K562 (cell line): ENCODE data around the gene CCDC17. TPM values are rescaled to one million over a fixed set of nuclear protein-coding genes. Genes with fewer than 3 reads are reported as not detected.

Experiments
- DLX4 ChIP-seq: fragments of 250-450 bp; sonication (Bioruptor Pico); IDR thresholded peaks from 2 replicates; pipeline ENCODE4 v1.6.1; 2021; ENCODE audit warnings: mild to moderate bottlenecking
- E2F4 ChIP-seq: sonication (generic); formaldehyde crosslinking; IDR thresholded peaks from 2 replicates; pipeline ENCODE4 v1.8.0; 2022; ENCODE audit warnings: mild to moderate bottlenecking, low read depth, missing genetic modification reagents
- FOXK1 ChIP-seq: sonication (generic); formaldehyde crosslinking; IDR thresholded peaks from 2 replicates; pipeline ENCODE4 v1.8.0; 2022; ENCODE audit warnings: missing genetic modification reagents, mild to moderate bottlenecking, borderline replicate concordance
- KLF16 ChIP-seq: IDR thresholded peaks from 2 replicates; pipeline ENCODE4 v1.6.1; 2016; ENCODE audit warnings: antibody characterized with exemption
- PHB ChIP-seq: fragments of 250-450 bp; sonication (Bioruptor Pico); IDR thresholded peaks from 2 replicates; pipeline ENCODE4 v1.5.0; 2021
- RAD21 ChIP-seq, 2 experiments: fragments of 250-450 bp in 1 of 2; fragments of 450-650 bp in 1 of 2; sonication (Bioruptor Pico) in 1 of 2; formaldehyde crosslinking in 1 of 2; IDR thresholded peaks in 1 of 2; conservative IDR thresholded peaks in 1 of 2; 2 replicates each; pipeline versions ENCODE4 v1.4.0 to v1.8.0; 2020 to 2022; ENCODE audit warnings: mild to moderate bottlenecking in 2 of 2, moderate library complexity in 1 of 2
- RBM14 ChIP-seq: fragments of 200-400 bp; formaldehyde crosslinking; IDR thresholded peaks from 2 replicates; pipeline ENCODE4 v1.6.1; 2018; ENCODE audit warnings: low read depth, mild to moderate bottlenecking, low read length, moderate library complexity, borderline replicate concordance; ENCODE audit not compliant: insufficient read depth
- RBM17 ChIP-seq: fragments of 200-400 bp; formaldehyde crosslinking; IDR thresholded peaks from 2 replicates; pipeline ENCODE4 v1.6.1; 2017; ENCODE audit warnings: low read depth, mild to moderate bottlenecking, low read length, borderline replicate concordance
- SMAD2 ChIP-seq: fragments of 150-350 bp; IDR thresholded peaks from 2 replicates; pipeline ENCODE4 v1.6.1; 2014; ENCODE audit warnings: low read depth, mild to moderate bottlenecking, low read length
- SOX6 ChIP-seq: fragments of 450-650 bp; IDR thresholded peaks from 2 replicates; pipeline ENCODE4 v1.6.1; 2014; ENCODE audit warnings: mild to moderate bottlenecking
- TAF15 ChIP-seq: fragments of 200-400 bp; formaldehyde crosslinking; IDR thresholded peaks from 2 replicates; pipeline ENCODE4 v1.6.1; 2017; ENCODE audit warnings: mild to moderate bottlenecking, low read depth, low read length, moderate library complexity
- THAP12 ChIP-seq: fragments of 250-450 bp; sonication (Bioruptor Pico); IDR thresholded peaks from 2 replicates; pipeline ENCODE4 v1.9.0; 2021; ENCODE audit warnings: mild to moderate bottlenecking, inconsistent platforms
- YBX1 ChIP-seq: fragments of 450-650 bp; IDR thresholded peaks from 2 replicates; pipeline ENCODE4 v1.7.1; 2016; ENCODE audit warnings: mild to moderate bottlenecking
- ZNF121 ChIP-seq: sonication (generic); formaldehyde crosslinking; conservative IDR thresholded peaks from 2 replicates; pipeline ENCODE4 v1.8.0; 2022; ENCODE audit warnings: missing genetic modification reagents
- ZNF586 ChIP-seq: fragments of 450-650 bp; formaldehyde crosslinking; conservative IDR thresholded peaks from 2 replicates; pipeline ENCODE4 v1.4.0; 2020; ENCODE audit warnings: mild to moderate bottlenecking, moderate library complexity
- polyA plus RNA-seq, 8 experiments: library from polyadenylated mRNA; depleted of rRNA in 4 of 8; stranded (reverse) in 5 of 8; unstranded in 3 of 8; fragments of >200 nt; fragmentation: Nextera tagmentation in 2 of 8; fragmentation: Illumina TruSeq in 1 of 8; extraction: Ambion mirVana in 2 of 8; extraction: Trizol in 1 of 8; gene quantifications; 2 replicates each; pipeline versions ENCODE4 v1.2.1 to v1.2.3, GENCODE V29; 2011 to 2014; ENCODE audit warnings: inconsistent platforms in 1 of 8, missing spikeins in 1 of 8
- total RNA-seq, 7 experiments: library from RNA; depleted of rRNA in 6 of 7; stranded (reverse); fragments of >200 nt in 6 of 7; fragmentation: Illumina TruSeq in 2 of 7; extraction: Trizol in 2 of 7; gene quantifications; 2 replicates each; pipeline versions ENCODE4 v1.2.1 to v1.2.3, GENCODE V29; 2011 to 2021; ENCODE audit warnings: low replicate concordance in 1 of 7

The CCDC17 gene
- total and polyA plus RNA-seq, 9 of the 15 experiments (the other 6 are each of a cell fraction or from before 2014, with no cell fraction given) = 0.20 to 2.4 (median 0.85) TPM

DNA sequence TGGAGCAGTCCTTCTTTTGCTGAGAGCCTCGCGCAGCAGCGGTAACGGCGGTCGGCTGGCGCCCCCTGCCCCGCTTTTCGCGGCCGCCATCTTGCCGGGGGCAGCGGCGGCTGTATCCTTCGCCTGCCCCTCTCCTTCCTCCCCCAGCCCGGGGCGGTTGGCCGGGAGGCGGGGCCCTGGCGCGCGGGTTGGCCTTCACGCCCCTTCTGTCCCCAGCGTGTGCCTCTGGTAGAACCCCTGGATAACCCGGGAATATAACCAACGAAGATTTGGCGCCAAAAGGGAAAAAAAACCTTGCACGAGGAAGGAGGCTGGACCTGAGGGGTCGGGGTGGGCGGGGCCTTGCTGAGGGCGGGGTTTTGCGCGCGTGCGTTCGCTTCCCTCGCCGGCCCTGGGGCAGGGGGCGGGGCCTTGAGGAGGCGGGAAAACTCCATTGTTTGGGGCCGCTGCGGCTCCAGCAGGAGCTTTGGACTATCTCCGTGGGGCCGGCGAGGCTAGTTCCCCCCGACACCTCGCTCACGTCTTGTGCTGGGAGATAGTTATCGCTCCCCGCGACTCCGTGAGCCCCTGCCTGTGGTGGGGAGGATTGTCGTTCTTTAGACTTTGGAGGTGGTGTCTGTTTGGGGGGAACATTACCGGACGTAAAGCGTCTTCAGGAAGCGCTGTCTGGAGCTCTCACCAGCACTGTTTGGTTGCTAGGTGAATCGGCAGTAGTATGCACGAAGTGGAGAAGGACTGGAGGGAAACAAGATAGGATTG is 39.3 kb downstream of the CCDC17 start (continued):
- TF ChIP-seq SMAD2 (no peak), ZNF121 (CRISPR knock-in tag) (no peak), RBM14 (peak; percentile 96; the same call in 1 of the 2 replicates), PHB (CRISPR knock-in tag) (no peak), DLX4 (no peak), KLF16 (no peak), E2F4 (CRISPR knock-in tag) (peak; percentile 89), RAD21 (CRISPR knock-in tag; conservative IDR thresholded peaks at IDR 0.05 in 1 of 2, IDR thresholded peaks at IDR 0.05 in 1 of 2) (peak; percentile 12 to 38; a peak in 2 of 4 replicates), SOX6 (peak; percentile 60), FOXK1 (CRISPR knock-in tag) (0 out of 2 replicates have a peak, but pooled peaks have one; percentile 67), YBX1 (no peak), THAP12 (CRISPR knock-in tag) (no peak; the same call in 1 of the 2 replicates), RBM17 (no peak), ZNF586 (CRISPR knock-in tag) (no peak), TAF15 (no peak)
